GM23338 (cell line): Measurements from ENCODE around the gene TBCEL. TPM values are rescaled to one million over a fixed set of nuclear protein-coding genes. Genes with fewer than 3 reads are reported as not detected.

ENCODE experiments used
- ATAC-seq: fragments of 200-7000 bp; cut with Tn5 transposase; 3 replicates; pipeline ENCODE4 v1.9.1; 2020
- DNase-seq: peaks from one replicate; pipeline ENCODE4 v3.0.0-alpha.2; 2015; ENCODE audit warnings: low spot score
- H2AFZ ChIP-seq: fragments of 200-600 bp; sonication (generic); 2 replicates; pipeline ENCODE4 v1.8.0; 2016; ENCODE audit warnings: antibody characterized with exemption, mild to moderate bottlenecking, moderate library complexity
- H3F3A ChIP-seq: fragments of 200-600 bp; sonication (generic); replicated peaks from 2 replicates; pipeline ENCODE4 v1.8.0; 2017; ENCODE audit warnings: antibody characterized with exemption, mixed run types, low read depth
- H3K27ac ChIP-seq: fragments of 200-600 bp; sonication (generic); 2 replicates; pipeline ENCODE4 v1.6.1; 2016; ENCODE audit warnings: low read depth
- H3K27me3 ChIP-seq: fragments of 200-600 bp; sonication (generic); 2 replicates; pipeline ENCODE4 v1.8.0; 2016; ENCODE audit warnings: mild to moderate bottlenecking, mixed run types, moderate library complexity; ENCODE audit not compliant: insufficient read depth
- H3K36me3 ChIP-seq: fragments of 200-600 bp; sonication (generic); 2 replicates; pipeline ENCODE4 v1.8.0; 2016; ENCODE audit warnings: mild to moderate bottlenecking; ENCODE audit not compliant: insufficient read depth
- H3K4me1 ChIP-seq: fragments of 200-600 bp; sonication (generic); 2 replicates; pipeline ENCODE4 v1.8.0; 2016; ENCODE audit warnings: mild to moderate bottlenecking, moderate library complexity; ENCODE audit not compliant: insufficient read depth
- H3K4me2 ChIP-seq: fragments of 200-600 bp; sonication (generic); 2 replicates; pipeline ENCODE4 v1.7.1; 2017; ENCODE audit warnings: mixed run types
- H3K4me3 ChIP-seq: fragments of 200-600 bp; sonication (generic); 2 replicates; pipeline ENCODE4 v1.6.1; 2016; ENCODE audit warnings: mixed run types
- H3K79me2 ChIP-seq: fragments of 200-600 bp; sonication (generic); replicated peaks from 2 replicates; pipeline ENCODE4 v1.8.0; 2017; ENCODE audit warnings: mild to moderate bottlenecking; ENCODE audit not compliant: insufficient read depth
- H3K9me2 ChIP-seq: fragments of 200-600 bp; sonication (generic); 2 replicates; pipeline ENCODE4 v1.8.0; 2017; ENCODE audit not compliant: insufficient read depth
- H4K20me1 ChIP-seq: fragments of 200-600 bp; sonication (generic); replicated peaks from 2 replicates; pipeline ENCODE4 v1.8.0; 2017; ENCODE audit warnings: mild to moderate bottlenecking; ENCODE audit not compliant: insufficient read depth
- H3K27ac Mint-ChIP-seq: 2 replicates; pipeline ENCODE4 v1.8.0; 2020; ENCODE audit warnings: inconsistent platforms, mild to moderate bottlenecking, moderate library complexity, mixed read lengths
- H3K27me3 Mint-ChIP-seq: 3 replicates; pipeline ENCODE4 v1.8.0; 2022; ENCODE audit warnings: low read depth, mild to moderate bottlenecking, moderate library complexity, mixed read lengths, inconsistent platforms; ENCODE audit not compliant: insufficient read depth, poor library complexity
- H3K36me3 Mint-ChIP-seq: 3 replicates; pipeline ENCODE4 v1.8.0; 2021; ENCODE audit warnings: low read depth, mild to moderate bottlenecking, inconsistent platforms, moderate library complexity, mixed read lengths
- H3K4me1 Mint-ChIP-seq: 3 replicates; pipeline ENCODE4 v1.8.0; 2020; ENCODE audit warnings: mild to moderate bottlenecking, inconsistent platforms, mixed read lengths
- H3K4me3 Mint-ChIP-seq: 3 replicates; pipeline ENCODE4 v1.8.0; 2021; ENCODE audit warnings: moderate library complexity, mild to moderate bottlenecking, inconsistent platforms, mixed read lengths
- H3K9me3 Mint-ChIP-seq: 3 replicates; pipeline ENCODE4 v1.8.0; 2020; ENCODE audit warnings: moderate library complexity, mild to moderate bottlenecking, inconsistent platforms, mixed read lengths
- CREB1 ChIP-seq: fragments of 250-450 bp; sonication (Bioruptor Pico); IDR thresholded peaks from 2 replicates; pipeline ENCODE4 v1.5.0; 2020; ENCODE audit warnings: low read depth, mild to moderate bottlenecking, moderate library complexity
- EZH2 ChIP-seq: fragments of 200-600 bp; sonication (generic); IDR thresholded peaks from one replicate; pipeline ENCODE4 v1.8.0; 2017; ENCODE audit warnings: antibody characterized with exemption, mild to moderate bottlenecking, low read depth; ENCODE audit not compliant: unreplicated experiment
- EZH2phosphoT487 ChIP-seq: fragments of 200-600 bp; sonication (generic); IDR thresholded peaks from one replicate; pipeline ENCODE4 v1.8.1; 2018; ENCODE audit warnings: antibody characterized with exemption; ENCODE audit not compliant: unreplicated experiment
- JUNB ChIP-seq: IDR thresholded peaks from one replicate; pipeline ENCODE4 v1.6.1; 2016; ENCODE audit warnings: antibody characterized with exemption; ENCODE audit not compliant: unreplicated experiment
- NANOG ChIP-seq: IDR thresholded peaks from 2 replicates; pipeline ENCODE4 v1.6.1; 2016; ENCODE audit warnings: antibody characterized with exemption, borderline replicate concordance
- POLR2AphosphoS5 ChIP-seq: IDR thresholded peaks from 2 replicates; pipeline ENCODE4 v1.6.1; 2016; ENCODE audit warnings: antibody characterized with exemption, low read depth
- STAT1 ChIP-seq: IDR thresholded peaks from one replicate; pipeline ENCODE4 v1.6.1; 2016; ENCODE audit warnings: antibody characterized with exemption; ENCODE audit not compliant: unreplicated experiment
- ZNF114 ChIP-seq: fragments of 250-450 bp; sonication (Bioruptor Pico); IDR thresholded peaks from 2 replicates; pipeline ENCODE4 v1.5.0; 2020; ENCODE audit warnings: mild to moderate bottlenecking, moderate library complexity
- ZNF331 ChIP-seq: fragments of 250-450 bp; sonication (Bioruptor Pico); IDR thresholded peaks from 2 replicates; pipeline ENCODE4 v1.5.0; 2020; ENCODE audit warnings: low read depth, mild to moderate bottlenecking, moderate library complexity
- polyA plus RNA-seq: library from polyadenylated mRNA; unstranded; fragments of >200 nt; fragmentation: Nextera tagmentation; extraction: Ambion mirVana; gene quantifications from 2 replicates; pipeline ENCODE4 v1.2.1, GENCODE V29; 2016
- total RNA-seq: library from RNA; depleted of rRNA; stranded (reverse); fragments of >200 nt; shearing (Covaris generic); gene quantifications from 2 replicates; pipeline ENCODE4 v1.2.3, GENCODE V29; 2014
- TF ChIP-seq, protein P1 (sequence below), 2 experiments: fragments of 200-600 bp in 1 of 2; sonication (generic) in 1 of 2; conservative IDR thresholded peaks; 2 replicates each; pipeline versions ENCODE4 v1.5.1 to v1.6.1; 2016 to 2017; ENCODE audit warnings: antibody characterized with exemption in 2 of 2, low read depth in 2 of 2, mild to moderate bottlenecking in 2 of 2, moderate library complexity in 1 of 2
- TF ChIP-seq, protein P2 (sequence below): IDR thresholded peaks from one replicate; pipeline ENCODE4 v1.6.1; 2018; ENCODE audit warnings: antibody characterized with exemption; ENCODE audit not compliant: unreplicated experiment
- TF ChIP-seq, protein P3 (sequence below): fragments of 250-450 bp; sonication (Bioruptor Pico); IDR thresholded peaks from 2 replicates; pipeline ENCODE4 v1.5.0; 2020; ENCODE audit warnings: mild to moderate bottlenecking, moderate library complexity
- TF ChIP-seq, protein P4 (sequence below): IDR thresholded peaks from 2 replicates; pipeline ENCODE4 v1.6.1; 2016; ENCODE audit warnings: antibody characterized with exemption

Gene TBCEL
- total and polyA plus RNA-seq, 2 experiments from 2014 or later = 5.4 to 16.2 TPM

DNA sequence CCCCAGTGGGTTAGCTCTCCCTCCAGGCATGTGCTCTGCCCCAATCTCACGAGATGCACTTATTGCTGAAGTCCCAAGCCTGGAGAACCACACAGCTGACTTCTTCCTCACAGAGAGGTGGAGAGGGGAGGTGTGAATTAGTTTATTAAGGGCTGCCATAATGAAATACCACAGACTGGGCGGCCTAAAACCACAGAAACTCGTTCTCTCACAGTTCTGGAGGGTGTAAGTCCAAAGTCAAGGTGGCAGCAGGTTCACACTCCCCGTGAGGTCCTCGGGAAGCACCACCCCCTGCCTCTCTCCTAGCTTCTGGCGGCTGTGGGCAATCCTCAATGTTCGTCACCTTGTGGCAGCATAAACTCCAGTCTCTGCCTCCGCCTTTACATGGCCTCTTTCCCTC, 116.5 kb downstream of the TBCEL start:
- TF ChIP-seq EZH2phosphoT487 (no peak), ZNF331 (CRISPR knock-in tag) (no peak), STAT1 (no peak), ZNF114 (no peak), EZH2 (no peak), POLR2AphosphoS5 (no peak), CREB1 (CRISPR knock-in tag) (no peak), NANOG (no peak), JUNB (no peak)
- TF ChIP-seq, protein P1, sequence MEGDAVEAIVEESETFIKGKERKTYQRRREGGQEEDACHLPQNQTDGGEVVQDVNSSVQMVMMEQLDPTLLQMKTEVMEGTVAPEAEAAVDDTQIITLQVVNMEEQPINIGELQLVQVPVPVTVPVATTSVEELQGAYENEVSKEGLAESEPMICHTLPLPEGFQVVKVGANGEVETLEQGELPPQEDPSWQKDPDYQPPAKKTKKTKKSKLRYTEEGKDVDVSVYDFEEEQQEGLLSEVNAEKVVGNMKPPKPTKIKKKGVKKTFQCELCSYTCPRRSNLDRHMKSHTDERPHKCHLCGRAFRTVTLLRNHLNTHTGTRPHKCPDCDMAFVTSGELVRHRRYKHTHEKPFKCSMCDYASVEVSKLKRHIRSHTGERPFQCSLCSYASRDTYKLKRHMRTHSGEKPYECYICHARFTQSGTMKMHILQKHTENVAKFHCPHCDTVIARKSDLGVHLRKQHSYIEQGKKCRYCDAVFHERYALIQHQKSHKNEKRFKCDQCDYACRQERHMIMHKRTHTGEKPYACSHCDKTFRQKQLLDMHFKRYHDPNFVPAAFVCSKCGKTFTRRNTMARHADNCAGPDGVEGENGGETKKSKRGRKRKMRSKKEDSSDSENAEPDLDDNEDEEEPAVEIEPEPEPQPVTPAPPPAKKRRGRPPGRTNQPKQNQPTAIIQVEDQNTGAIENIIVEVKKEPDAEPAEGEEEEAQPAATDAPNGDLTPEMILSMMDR (conservative IDR thresholded peaks at IDR 0.05; ENCODE audit: low read depth in 2 of 2) = no peak
- TF ChIP-seq, protein P2, sequence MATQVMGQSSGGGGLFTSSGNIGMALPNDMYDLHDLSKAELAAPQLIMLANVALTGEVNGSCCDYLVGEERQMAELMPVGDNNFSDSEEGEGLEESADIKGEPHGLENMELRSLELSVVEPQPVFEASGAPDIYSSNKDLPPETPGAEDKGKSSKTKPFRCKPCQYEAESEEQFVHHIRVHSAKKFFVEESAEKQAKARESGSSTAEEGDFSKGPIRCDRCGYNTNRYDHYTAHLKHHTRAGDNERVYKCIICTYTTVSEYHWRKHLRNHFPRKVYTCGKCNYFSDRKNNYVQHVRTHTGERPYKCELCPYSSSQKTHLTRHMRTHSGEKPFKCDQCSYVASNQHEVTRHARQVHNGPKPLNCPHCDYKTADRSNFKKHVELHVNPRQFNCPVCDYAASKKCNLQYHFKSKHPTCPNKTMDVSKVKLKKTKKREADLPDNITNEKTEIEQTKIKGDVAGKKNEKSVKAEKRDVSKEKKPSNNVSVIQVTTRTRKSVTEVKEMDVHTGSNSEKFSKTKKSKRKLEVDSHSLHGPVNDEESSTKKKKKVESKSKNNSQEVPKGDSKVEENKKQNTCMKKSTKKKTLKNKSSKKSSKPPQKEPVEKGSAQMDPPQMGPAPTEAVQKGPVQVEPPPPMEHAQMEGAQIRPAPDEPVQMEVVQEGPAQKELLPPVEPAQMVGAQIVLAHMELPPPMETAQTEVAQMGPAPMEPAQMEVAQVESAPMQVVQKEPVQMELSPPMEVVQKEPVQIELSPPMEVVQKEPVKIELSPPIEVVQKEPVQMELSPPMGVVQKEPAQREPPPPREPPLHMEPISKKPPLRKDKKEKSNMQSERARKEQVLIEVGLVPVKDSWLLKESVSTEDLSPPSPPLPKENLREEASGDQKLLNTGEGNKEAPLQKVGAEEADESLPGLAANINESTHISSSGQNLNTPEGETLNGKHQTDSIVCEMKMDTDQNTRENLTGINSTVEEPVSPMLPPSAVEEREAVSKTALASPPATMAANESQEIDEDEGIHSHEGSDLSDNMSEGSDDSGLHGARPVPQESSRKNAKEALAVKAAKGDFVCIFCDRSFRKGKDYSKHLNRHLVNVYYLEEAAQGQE = no peak
- TF ChIP-seq, protein P3, sequence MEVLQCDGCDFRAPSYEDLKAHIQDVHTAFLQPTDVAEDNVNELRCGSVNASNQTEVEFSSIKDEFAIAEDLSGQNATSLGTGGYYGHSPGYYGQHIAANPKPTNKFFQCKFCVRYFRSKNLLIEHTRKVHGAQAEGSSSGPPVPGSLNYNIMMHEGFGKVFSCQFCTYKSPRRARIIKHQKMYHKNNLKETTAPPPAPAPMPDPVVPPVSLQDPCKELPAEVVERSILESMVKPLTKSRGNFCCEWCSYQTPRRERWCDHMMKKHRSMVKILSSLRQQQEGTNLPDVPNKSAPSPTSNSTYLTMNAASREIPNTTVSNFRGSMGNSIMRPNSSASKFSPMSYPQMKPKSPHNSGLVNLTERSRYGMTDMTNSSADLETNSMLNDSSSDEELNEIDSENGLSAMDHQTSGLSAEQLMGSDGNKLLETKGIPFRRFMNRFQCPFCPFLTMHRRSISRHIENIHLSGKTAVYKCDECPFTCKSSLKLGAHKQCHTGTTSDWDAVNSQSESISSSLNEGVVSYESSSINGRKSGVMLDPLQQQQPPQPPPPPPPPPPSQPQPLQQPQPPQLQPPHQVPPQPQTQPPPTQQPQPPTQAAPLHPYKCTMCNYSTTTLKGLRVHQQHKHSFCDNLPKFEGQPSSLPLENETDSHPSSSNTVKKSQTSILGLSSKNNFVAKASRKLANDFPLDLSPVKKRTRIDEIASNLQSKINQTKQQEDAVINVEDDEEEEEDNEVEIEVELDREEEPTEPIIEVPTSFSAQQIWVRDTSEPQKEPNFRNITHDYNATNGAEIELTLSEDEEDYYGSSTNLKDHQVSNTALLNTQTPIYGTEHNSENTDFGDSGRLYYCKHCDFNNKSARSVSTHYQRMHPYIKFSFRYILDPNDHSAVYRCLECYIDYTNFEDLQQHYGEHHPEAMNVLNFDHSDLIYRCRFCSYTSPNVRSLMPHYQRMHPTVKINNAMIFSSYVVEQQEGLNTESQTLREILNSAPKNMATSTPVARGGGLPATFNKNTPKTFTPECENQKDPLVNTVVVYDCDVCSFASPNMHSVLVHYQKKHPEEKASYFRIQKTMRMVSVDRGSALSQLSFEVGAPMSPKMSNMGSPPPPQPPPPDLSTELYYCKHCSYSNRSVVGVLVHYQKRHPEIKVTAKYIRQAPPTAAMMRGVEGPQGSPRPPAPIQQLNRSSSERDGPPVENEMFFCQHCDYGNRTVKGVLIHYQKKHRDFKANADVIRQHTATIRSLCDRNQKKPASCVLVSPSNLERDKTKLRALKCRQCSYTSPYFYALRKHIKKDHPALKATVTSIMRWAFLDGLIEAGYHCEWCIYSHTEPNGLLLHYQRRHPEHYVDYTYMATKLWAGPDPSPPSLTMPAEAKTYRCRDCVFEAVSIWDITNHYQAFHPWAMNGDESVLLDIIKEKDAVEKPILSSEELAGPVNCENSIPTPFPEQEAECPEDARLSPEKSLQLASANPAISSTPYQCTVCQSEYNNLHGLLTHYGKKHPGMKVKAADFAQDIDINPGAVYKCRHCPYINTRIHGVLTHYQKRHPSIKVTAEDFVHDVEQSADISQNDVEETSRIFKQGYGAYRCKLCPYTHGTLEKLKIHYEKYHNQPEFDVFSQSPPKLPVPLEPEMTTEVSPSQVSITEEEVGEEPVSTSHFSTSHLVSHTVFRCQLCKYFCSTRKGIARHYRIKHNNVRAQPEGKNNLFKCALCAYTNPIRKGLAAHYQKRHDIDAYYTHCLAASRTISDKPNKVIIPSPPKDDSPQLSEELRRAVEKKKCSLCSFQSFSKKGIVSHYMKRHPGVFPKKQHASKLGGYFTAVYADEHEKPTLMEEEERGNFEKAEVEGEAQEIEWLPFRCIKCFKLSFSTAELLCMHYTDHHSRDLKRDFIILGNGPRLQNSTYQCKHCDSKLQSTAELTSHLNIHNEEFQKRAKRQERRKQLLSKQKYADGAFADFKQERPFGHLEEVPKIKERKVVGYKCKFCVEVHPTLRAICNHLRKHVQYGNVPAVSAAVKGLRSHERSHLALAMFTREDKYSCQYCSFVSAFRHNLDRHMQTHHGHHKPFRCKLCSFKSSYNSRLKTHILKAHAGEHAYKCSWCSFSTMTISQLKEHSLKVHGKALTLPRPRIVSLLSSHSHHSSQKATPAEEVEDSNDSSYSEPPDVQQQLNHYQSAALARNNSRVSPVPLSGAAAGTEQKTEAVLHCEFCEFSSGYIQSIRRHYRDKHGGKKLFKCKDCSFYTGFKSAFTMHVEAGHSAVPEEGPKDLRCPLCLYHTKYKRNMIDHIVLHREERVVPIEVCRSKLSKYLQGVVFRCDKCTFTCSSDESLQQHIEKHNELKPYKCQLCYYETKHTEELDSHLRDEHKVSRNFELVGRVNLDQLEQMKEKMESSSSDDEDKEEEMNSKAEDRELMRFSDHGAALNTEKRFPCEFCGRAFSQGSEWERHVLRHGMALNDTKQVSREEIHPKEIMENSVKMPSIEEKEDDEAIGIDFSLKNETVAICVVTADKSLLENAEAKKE (CRISPR knock-in tag) = no peak
- TF ChIP-seq, protein P4, sequence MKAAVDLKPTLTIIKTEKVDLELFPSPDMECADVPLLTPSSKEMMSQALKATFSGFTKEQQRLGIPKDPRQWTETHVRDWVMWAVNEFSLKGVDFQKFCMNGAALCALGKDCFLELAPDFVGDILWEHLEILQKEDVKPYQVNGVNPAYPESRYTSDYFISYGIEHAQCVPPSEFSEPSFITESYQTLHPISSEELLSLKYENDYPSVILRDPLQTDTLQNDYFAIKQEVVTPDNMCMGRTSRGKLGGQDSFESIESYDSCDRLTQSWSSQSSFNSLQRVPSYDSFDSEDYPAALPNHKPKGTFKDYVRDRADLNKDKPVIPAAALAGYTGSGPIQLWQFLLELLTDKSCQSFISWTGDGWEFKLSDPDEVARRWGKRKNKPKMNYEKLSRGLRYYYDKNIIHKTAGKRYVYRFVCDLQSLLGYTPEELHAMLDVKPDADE = no peak

More for the DNA sequence above, 116.5 kb downstream of the TBCEL start:
- Histone ChIP-seq H3K4me1 (no peaks in the 10 kb centered on the region), H3K79me2 (no peaks in the 10 kb centered on the region), H3F3A (no peaks in the 10 kb centered on the region), H3K4me3 (no peak overlapping the region), H3K9me2 (no peaks in the 10 kb centered on the region), H3K27ac (no peak overlapping the region), H3K36me3 (no peaks in the 10 kb centered on the region), H3K4me2 (no peak overlapping the region), H4K20me1 (no peaks in the 10 kb centered on the region), H2AFZ (no peak overlapping the region), H3K27me3 (no peaks in the 10 kb centered on the region)
- H3K4me3 Mint-ChIP-seq = no peak overlapping the region
- no peak for DNase-seq
- H3K27ac Mint-ChIP-seq = no peak overlapping the region
- peaks cover 7% of the 10 kb centered on the region for H3K27me3 Mint-ChIP-seq
- H3K36me3 Mint-ChIP-seq = no peaks in the 10 kb centered on the region
- H3K4me1 Mint-ChIP-seq = peaks cover 3% of the 10 kb centered on the region
- ATAC-seq = no peak
- no peaks in the 10 kb centered on the region for H3K9me3 Mint-ChIP-seq
